ENCODE results near the gene CDK3. TPM values are rescaled to one million over a fixed set of nuclear protein-coding genes. Genes with fewer than 3 reads are reported as not detected.
"Not testable (repeated sequence)": the region's sequence is repeated elsewhere in the genome, so short reads cannot be mapped to it uniquely, and the experiment has no call there.

The CDK3 gene
- total RNA-seq, 2 donors from 2014 or later, result 3.4 to 4.9 TPM

GRCh38 chr17:76038050-76038449, 37.4 kb downstream of the CDK3 start:
- no peak for TF ChIP-seq POLR2A (IDR thresholded peaks at IDR 0.05)
- TF ChIP-seq CTCF (IDR thresholded peaks at IDR 0.05), result no peak
- intact Hi-C loops (cut with DNase I), result no loop called here
- Histone ChIP-seq H3K9me3 (no peaks in the 10 kb centered on the region), H3K36me3 (replicated peaks in 1 of 2; ENCODE audit: insufficient read depth in 1 of 2, low read depth in 2 of 2) (peaks cover 12 to 39% of the 10 kb centered on the region in 2 donors), H3K4me1 (peaks cover 4% of the 10 kb centered on the region), H3K27ac (no peak overlapping the region), H3K4me3 (no peak overlapping the region), H3K27me3 (no peaks in the 10 kb centered on the region)
- WGBS, 2 donors, result 85 to 86% methylated on average over 3 of the region's 3 CpGs
- DNase-seq (no peak), ATAC-seq (no peak)

- no peak for ATAC-seq
These were observed 38.5 kb downstream of the CDK3 start for GRCh38 chr17:76039121-76039520.

GRCh38 chr17:76040376-76040775, 39.7 kb downstream of the CDK3 start:
- WGBS, 2 donors, result 63 to 71% methylated on average over 6 of the region's 6 CpGs
- Histone ChIP-seq H3K4me3 (no peak overlapping the region), H3K36me3 (replicated peaks in 1 of 2; ENCODE audit: insufficient read depth in 1 of 2, low read depth in 2 of 2) (peaks cover 33 to 58% of the 10 kb centered on the region in 2 donors), H3K27ac (no peak overlapping the region), H3K9me3 (no peaks in the 10 kb centered on the region), H3K4me1 (peaks cover 4% of the 10 kb centered on the region), H3K27me3 (no peaks in the 10 kb centered on the region)
- no peak for TF ChIP-seq CTCF (IDR thresholded peaks at IDR 0.05)
- no peak for TF ChIP-seq POLR2A (IDR thresholded peaks at IDR 0.05)
- DNase-seq (no peak), ATAC-seq (no peak)
- intact Hi-C loops (cut with DNase I), result no loop called here

More at GRCh38 chr17:76039121-76039520, 38.5 kb downstream of the CDK3 start:
- no peak overlapping the region for H3K4me3 ChIP-seq
- intact Hi-C loops (cut with DNase I), result no loop called here
- H3K27ac ChIP-seq, result no peak overlapping the region
- no peaks in the 10 kb centered on the region for H3K27me3 ChIP-seq
- TF ChIP-seq CTCF (IDR thresholded peaks at IDR 0.05) (no peak), POLR2A (IDR thresholded peaks at IDR 0.05) (no peak)
- no peak for DNase-seq
- H3K4me1 ChIP-seq, result peaks cover 4% of the 10 kb centered on the region
- H3K36me3 ChIP-seq (replicated peaks in 1 of 2; ENCODE audit: insufficient read depth in 1 of 2, low read depth in 2 of 2), result peaks cover 23 to 50% of the 10 kb centered on the region in 2 donors
- H3K9me3 ChIP-seq, result no peaks in the 10 kb centered on the region
- 81 to 83% methylated on average over 6 of the region's 6 CpGs for WGBS, 2 donors

DNA sequence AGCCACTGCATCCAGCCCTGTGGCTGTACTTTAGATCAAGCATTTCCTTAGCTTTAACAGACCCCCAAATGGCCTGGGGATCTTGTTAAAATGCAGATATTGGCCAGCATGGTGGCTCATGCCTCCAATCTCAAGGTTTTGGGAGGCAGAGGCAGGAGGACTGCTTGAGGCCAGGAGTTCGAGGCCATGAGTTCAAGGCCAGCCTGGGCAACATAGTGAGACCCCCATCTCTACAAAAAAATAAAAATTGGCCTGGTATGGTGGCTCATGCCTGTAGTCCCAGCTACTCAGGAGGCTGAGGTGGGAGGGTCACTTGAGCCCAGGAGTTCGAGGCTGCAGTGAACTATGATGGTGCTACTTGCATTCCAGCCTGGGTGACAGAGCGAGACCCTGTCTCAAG, 42.2 kb downstream of the CDK3 start:
- ATAC-seq; intact Hi-C loops (cut with DNase I); H3K9me3 ChIP-seq; H3K27ac ChIP-seq; H3K27me3 ChIP-seq; H3K4me3 ChIP-seq; H3K4me1 ChIP-seq; DNase-seq: not testable (repeated sequence)
- H3K36me3 ChIP-seq (replicated peaks in 1 of 2; ENCODE audit: insufficient read depth in 1 of 2, low read depth in 2 of 2), result peaks cover 48 to 74% of the 10 kb centered on the region in 2 donors
- 93 to 98% methylated on average over 3 of the region's 3 CpGs for WGBS, 2 donors

- H3K4me1 ChIP-seq; H3K27me3 ChIP-seq; H3K9me3 ChIP-seq; H3K4me3 ChIP-seq; ATAC-seq; H3K27ac ChIP-seq; DNase-seq; intact Hi-C loops (cut with DNase I): not testable (repeated sequence)
- peaks cover 62 to 73% of the 10 kb centered on the region in 2 donors for H3K36me3 ChIP-seq (replicated peaks in 1 of 2; ENCODE audit: insufficient read depth in 1 of 2, low read depth in 2 of 2)
- 75 to 82% methylated on average over 11 of the region's 11 CpGs for WGBS, 2 donors
These were observed 43.9 kb downstream of the CDK3 start for GRCh38 chr17:76044475-76045007.

GRCh38 chr17:76046064-76046463, 45.4 kb downstream of the CDK3 start:
- TF ChIP-seq CTCF (IDR thresholded peaks at IDR 0.05) (no peak), POLR2A (IDR thresholded peaks at IDR 0.05) (no peak)
- Histone ChIP-seq H3K4me1 (no peaks in the 10 kb centered on the region), H3K4me3 (no peak overlapping the region), H3K27me3 (no peaks in the 10 kb centered on the region), H3K36me3 (replicated peaks in 1 of 2; ENCODE audit: insufficient read depth in 1 of 2, low read depth in 2 of 2) (peaks cover 60 to 62% of the 10 kb centered on the region in 2 donors), H3K27ac (no peak overlapping the region), H3K9me3 (no peaks in the 10 kb centered on the region)
- ATAC-seq (no peak), DNase-seq (no peak)
- intact Hi-C loops (cut with DNase I), result no loop called here
- WGBS, 2 donors, result 84 to 85% methylated on average over 7 of the region's 8 CpGs
